Body of pancreas (tissue), 4 donors: Measurements from ENCODE around the gene CNRIP1. TPM values are rescaled to one million over a fixed set of nuclear protein-coding genes. Genes with fewer than 3 reads are reported as not detected.
A peak's percentile ranks its signal among the peaks of the same experiment; 100 is the strongest.

Source experiments
- ATAC-seq: fragments of 150-250 bp; one replicate; pipeline ENCODE4 v1.9.1; 2016
- DNase-seq, 4 donors: peaks; one replicate each; pipeline ENCODE4 v3.0.0-alpha.2; 2019
- H3K27ac ChIP-seq, 4 donors: fragments of 200-600 bp; sonication (generic); 1 replicate in 3 of 4; 2 replicates in 1 of 4; pipeline versions ENCODE4 v1.5.1 to v1.6.1; 2016 to 2019; ENCODE audit warnings: mild to moderate bottlenecking in 1 of 4, mixed read lengths in 1 of 4, moderate library complexity in 1 of 4
- H3K27me3 ChIP-seq, 2 donors: fragments of 200-600 bp; sonication (generic); one replicate each; pipeline ENCODE4 v1.6.0; 2016; ENCODE audit warnings: mild to moderate bottlenecking in 1 of 2
- H3K36me3 ChIP-seq, 2 donors: fragments of 200-600 bp; sonication (generic); replicated peaks in 1 of 2; 2 replicates each; pipeline ENCODE4 v1.5.1; 2016; ENCODE audit warnings: low read depth in 2 of 2; ENCODE audit not compliant: insufficient read depth in 1 of 2
- H3K4me1 ChIP-seq: fragments of 200-600 bp; sonication (generic); one replicate; pipeline ENCODE4 v1.6.0; 2016
- H3K4me3 ChIP-seq, 2 donors: fragments of 200-600 bp; sonication (generic); 1 replicate in 1 of 2; 2 replicates in 1 of 2; pipeline ENCODE4 v1.5.1; 2016 to 2019
- H3K9me3 ChIP-seq, 3 donors: fragments of 200-600 bp; sonication (generic); 1 replicate in 2 of 3; 2 replicates in 1 of 3; pipeline ENCODE4 v1.5.1; 2016
- CTCF ChIP-seq, 7 experiments: fragments of 450-650 bp in 4 of 7; fragments of 200-600 bp in 3 of 7; sonication (generic) in 3 of 7; IDR thresholded peaks; one replicate each; pipeline ENCODE4 v1.5.1; 2016 to 2019; ENCODE audit warnings: antibody characterized with exemption in 7 of 7
- POLR2A ChIP-seq, 3 donors: fragments of 450-650 bp; IDR thresholded peaks; one replicate each; pipeline ENCODE4 v1.6.1; 2016; ENCODE audit warnings: antibody characterized with exemption in 3 of 3, mild to moderate bottlenecking in 2 of 3
- WGBS, 2 donors: methylation state at CpG; one replicate each; pipeline ENCODE4 v1.1.5; 2017; 5-methylcytosine and 5-hydroxymethylcytosine counted together
- intact Hi-C: fragments of 100-400 bp; cut with DNase I; formaldehyde crosslinking; loops from one replicate; pipeline ENCODE4 v1.15.1; 2023
- total RNA-seq, 2 donors: library from RNA; depleted of rRNA; stranded (reverse); fragments of >200 nt; gene quantifications; one replicate each; pipeline ENCODE4 v1.1.0, GENCODE V29; 2016

Gene CNRIP1
- total RNA-seq, 2 donors from 2014 or later = 2.6 to 5.7 TPM

DNA sequence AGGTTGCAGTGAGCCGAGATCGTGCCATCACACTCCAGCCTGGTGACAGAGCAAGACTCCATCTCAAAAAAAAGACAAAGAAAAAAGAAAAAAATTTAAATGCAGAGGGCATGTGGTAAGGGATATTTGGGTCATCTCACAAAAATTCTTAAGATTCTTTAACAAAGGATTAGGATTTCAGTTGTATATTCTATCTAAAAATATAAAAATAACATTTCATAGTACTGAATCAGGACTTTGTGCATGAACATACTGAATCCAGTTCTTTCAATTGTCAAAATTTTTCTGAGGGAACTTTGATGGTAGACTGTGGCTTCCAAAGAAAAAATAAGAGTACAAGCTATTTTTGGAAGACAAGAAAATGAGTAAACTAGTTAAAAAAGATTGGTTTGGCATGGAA, 60.9 kb downstream of the CNRIP1 start:
- no peaks in the 10 kb centered on the region for H3K9me3 ChIP-seq
- no peaks in the 10 kb centered on the region for H3K4me1 ChIP-seq
- H3K27me3 ChIP-seq = no peaks in the 10 kb centered on the region
- no peaks in the 10 kb centered on the region for H3K36me3 ChIP-seq
- H3K4me3 ChIP-seq = no peak overlapping the region
- ATAC-seq (no peak), DNase-seq (no peak)
- H3K27ac ChIP-seq = no peak overlapping the region
- WGBS, 2 donors = 90 to 94% methylated on average over 2 of the region's 2 CpGs
- intact Hi-C loops = no loop called here
- no peak for TF ChIP-seq CTCF (IDR thresholded peaks at IDR 0.05)

DNA sequence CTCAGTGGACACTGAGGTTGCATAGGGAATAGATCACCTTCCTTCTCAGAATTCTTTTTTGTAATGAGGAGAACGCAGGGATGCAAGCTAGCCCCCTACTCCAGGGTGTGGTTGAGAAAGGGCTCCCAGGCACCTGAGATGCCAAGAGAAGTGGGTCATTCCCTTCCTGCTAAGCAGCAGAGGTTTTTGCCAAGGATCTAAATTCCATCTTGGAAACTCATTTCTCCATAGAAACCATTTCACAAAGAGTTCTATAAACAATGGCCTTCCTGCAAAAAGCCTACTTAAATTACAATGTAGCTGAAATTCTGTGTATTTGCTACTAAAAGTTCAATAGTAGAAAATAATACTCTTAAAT, 63.7 kb downstream of the CNRIP1 start:
- Histone ChIP-seq H3K27ac (no peak overlapping the region), H3K27me3 (no peaks in the 10 kb centered on the region), H3K4me1 (no peaks in the 10 kb centered on the region), H3K36me3 (no peaks in the 10 kb centered on the region), H3K4me3 (no peak overlapping the region), H3K9me3 (no peaks in the 10 kb centered on the region)
- ATAC-seq (no peak), DNase-seq (no peak)
- intact Hi-C loops = no loop called here
- no peak for TF ChIP-seq POLR2A (IDR thresholded peaks at IDR 0.05)
- no peak for TF ChIP-seq CTCF (IDR thresholded peaks at IDR 0.05)
- WGBS, 2 donors = 94% methylated on average over 1 of the region's 1 CpG

GRCh38 chr2:68253219-68254068, 66.3 kb downstream of the CNRIP1 start:
- Histone ChIP-seq H3K36me3 (no peaks in the 10 kb centered on the region), H3K4me1 (peaks cover 23% of the 10 kb centered on the region), H3K27ac (peak overlapping the region; percentile 80 to 97 (median 94)), H3K9me3 (no peaks in the 10 kb centered on the region), H3K4me3 (peak overlapping the region; percentile 76 to 89), H3K27me3 (no peaks in the 10 kb centered on the region)
- DNase-seq (no peak), ATAC-seq (no peak)
- WGBS, 2 donors = 2% methylated on average over 15 of the region's 15 CpGs
- intact Hi-C loops = no loop called here
- TF ChIP-seq CTCF (IDR thresholded peaks at IDR 0.05) (no peak), POLR2A (IDR thresholded peaks at IDR 0.05) (no peak)

GRCh38 chr2:68252400-68253218, 67.1 kb downstream of the CNRIP1 start, which contains the start of gene PPP3R1:
Gene PPP3R1, minus strand, starts transcription at chr2:68252532. Its CDS starts 405 bp downstream, at chr2:68252127.
- peaks cover 32% of the 10 kb centered on the region for H3K4me1 ChIP-seq
- H3K36me3 ChIP-seq = no peaks in the 10 kb centered on the region
- DNase-seq = peak; percentile 95 to 96 (median 96)
- 0 to 1% methylated on average over 43 to 64 of the region's 79 CpGs for WGBS, 2 donors
- peak within 1 kb of the TSS; percentile 80 to 97 (median 94) for H3K27ac ChIP-seq
- no peaks in the 10 kb centered on the region for H3K9me3 ChIP-seq
- no peaks in the 10 kb centered on the region for H3K27me3 ChIP-seq
- TF ChIP-seq POLR2A (IDR thresholded peaks at IDR 0.05) = peak; percentile 73 to 93 (median 92)
- peak in 1 of 7 experiments; percentile 11 for TF ChIP-seq CTCF (IDR thresholded peaks at IDR 0.05)
- intact Hi-C loops = no loop called here
- ATAC-seq = peak; percentile 90
- peak within 1 kb of the TSS; percentile 76 to 89 for H3K4me3 ChIP-seq
